GM10266 (cell line): ENCODE data around the gene ITPK1.

Experiments used
- DNase-seq: peaks from one replicate; pipeline ENCODE4 v3.0.0; 2012; ENCODE audit errors: extremely low spot score
- CTCF ChIP-seq: IDR thresholded peaks from 2 replicates; pipeline ENCODE4 v1.5.1; 2012; ENCODE audit warnings: mild to moderate bottlenecking, low read depth; ENCODE audit not compliant: control insufficient read depth, insufficient read depth; ENCODE audit errors: missing control alignments

Gene ITPK1

GRCh38 chr14:92942136-92942535 lies 173.6 kb downstream of the ITPK1 start:
- TF ChIP-seq CTCF: no peak
- no peak for DNase-seq

DNA sequence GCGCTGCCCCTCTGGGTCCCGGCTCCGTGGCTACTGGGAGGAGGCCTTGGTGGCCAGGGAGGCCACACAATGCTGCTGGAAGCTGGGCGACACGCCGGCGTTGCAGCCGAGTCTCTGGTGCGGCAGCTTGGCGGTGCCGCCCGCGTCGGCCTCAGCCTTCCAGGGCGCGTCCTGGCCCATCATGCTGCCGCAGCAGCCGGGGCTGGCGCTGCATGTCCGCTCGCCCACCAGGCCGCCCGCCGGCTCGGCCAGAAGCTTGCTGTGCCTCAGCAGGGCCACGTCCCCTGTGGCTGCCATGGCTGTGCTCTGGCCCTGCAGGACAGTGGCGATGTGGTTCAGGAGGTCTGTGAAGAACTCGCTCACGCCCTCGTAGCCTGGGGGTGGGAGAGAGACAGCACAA lies 174.2 kb downstream of the ITPK1 start:
- DNase-seq: no peak
- TF ChIP-seq CTCF: no peak

DNA sequence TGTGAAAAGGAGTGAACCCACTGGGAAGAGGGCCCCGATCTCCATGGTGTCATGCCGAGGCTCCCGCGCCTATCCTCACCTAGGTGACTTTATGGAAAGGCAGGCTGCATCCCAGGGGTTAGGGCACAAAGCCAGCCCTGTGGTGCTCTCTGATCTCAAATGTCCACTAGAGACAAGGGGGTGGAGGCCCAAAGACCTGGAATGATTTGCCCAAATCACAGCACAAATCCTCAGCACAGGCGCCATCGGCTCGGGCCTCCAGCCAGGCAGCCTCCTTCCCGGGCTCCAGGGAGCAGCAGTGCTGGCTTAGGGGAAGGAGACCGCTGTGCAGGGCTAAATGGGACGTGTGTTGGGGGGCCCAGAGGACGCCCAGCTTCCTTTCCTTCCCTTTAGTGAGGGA lies 175.2 kb downstream of the ITPK1 start:
- TF ChIP-seq CTCF: no peak
- no peak for DNase-seq

DNA sequence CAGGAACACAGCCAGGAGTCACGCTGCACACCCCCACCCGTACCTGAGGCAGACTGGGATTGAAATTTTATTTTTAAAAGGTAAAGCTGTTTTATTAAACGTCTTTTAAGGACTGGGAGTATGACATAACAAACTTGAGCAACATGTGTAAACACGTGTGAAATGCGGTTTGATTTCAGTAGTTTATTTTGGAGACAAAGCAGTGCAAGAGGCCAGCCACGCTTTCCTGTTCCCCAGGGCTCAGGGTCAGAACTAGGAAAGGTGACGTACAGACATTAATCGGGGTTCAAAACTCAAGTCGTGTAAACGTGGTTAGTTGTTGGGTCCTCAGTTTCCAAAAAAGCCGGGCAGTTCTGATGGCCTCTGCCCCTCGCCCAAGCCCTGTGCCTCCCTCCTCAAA lies 176.0 kb downstream of the ITPK1 start:
- no peak for DNase-seq
- no peak for TF ChIP-seq CTCF

DNA sequence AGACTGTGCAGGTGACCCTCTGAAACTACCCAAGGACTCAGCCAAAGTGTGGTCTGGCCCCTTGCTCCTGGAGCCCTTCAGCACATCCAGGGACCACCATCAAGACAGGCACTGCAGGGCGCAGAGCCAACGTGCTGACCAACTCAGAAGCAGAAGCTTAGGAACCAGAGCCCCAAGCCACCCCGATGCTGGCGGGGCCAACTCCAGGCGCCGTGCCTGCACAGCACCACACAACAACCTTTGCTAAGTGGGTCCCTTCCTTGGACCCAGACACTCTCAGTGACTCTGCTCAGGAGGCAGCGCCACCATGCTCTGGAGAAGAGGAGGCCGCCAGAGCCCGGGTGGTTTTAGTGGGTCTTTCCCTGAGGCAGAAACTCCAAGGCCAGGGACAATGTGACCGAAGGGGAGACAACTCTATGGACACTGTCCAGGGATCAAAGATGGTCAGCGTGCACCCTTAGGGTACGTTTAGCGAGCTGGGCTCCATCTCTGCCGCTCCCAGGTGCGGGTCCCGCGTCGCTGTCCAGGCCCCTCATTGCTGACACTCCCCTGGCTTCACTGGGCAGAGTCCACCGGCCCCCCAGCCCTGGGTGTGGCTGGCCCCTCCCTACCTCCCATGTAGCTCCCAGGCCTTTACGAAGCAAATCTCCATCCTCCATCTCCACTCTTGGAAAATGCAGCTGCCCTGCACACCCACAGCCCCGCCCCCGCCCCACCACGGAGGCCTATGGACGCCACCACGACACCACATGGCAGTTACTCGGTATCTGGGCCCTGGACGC lies 176.6 kb downstream of the ITPK1 start:
- no peak for TF ChIP-seq CTCF
- no peak for DNase-seq

- no peak for DNase-seq
- no peak for TF ChIP-seq CTCF
These were observed 177.4 kb downstream of the ITPK1 start for GRCh38 chr14:92938235-92938875.

DNA sequence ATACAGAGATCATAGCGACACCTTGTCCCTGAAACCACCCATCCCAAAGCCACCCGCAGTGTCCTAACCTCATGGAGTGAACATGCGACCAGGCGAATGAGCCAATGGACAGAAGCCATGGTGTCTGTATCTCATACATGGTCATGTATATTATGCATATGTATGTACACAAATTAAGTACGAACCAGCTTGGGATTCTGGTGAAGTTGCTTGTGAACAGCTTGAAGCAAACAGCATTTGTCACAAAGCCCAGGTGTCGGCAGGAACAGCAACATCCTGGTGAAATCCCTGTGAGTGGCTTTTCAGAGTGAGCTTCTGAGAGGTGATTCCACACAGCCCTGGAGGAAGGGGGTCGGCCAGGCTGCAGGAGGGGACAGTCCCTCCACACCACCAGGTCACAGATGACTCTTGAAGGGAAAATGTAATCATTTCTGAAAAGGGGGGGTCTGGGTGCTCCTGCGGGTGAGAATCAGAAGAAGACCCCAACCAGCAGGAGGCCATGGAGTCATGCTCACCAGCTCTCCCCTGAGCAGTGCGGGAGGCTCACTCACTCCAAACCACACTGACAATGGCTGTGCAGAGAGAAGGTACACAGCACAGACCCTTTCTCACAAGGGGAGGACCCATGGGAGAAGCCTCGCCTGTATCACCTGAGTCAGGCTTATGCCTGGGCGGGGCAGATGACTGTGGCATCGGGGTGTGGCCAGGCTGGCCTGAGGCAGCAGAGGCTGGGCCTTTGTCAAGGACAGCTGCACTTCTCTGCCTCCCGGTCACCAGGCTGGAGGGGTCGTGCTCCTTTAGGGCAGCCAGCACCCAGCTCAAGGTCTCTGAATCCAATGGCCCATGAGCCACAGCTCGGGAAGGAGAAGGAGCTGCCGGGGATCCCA lies 178.4 kb downstream of the ITPK1 start:
- no peak for DNase-seq
- no peak for TF ChIP-seq CTCF
